A673 (cell line): ENCODE data around the gene PREX1.

Experiments used
- EZH2 ChIP-seq: fragments of 200-600 bp; sonication (generic); IDR thresholded peaks from 2 replicates; pipeline ENCODE4 v1.6.1; 2017; ENCODE audit warnings: borderline replicate concordance, low read depth, mild to moderate bottlenecking, mixed read lengths, antibody characterized with exemption, low read length; ENCODE audit not compliant: poor library complexity, severe bottlenecking
- TF ChIP-seq, protein P1 (sequence below): fragments of 300-800, 200-600 bp; sonication (generic); conservative IDR thresholded peaks from 2 replicates; pipeline ENCODE4 v1.5.1; 2017; ENCODE audit warnings: low read depth, mild to moderate bottlenecking, antibody characterized with exemption, low read length, moderate library complexity, mixed read lengths

DNA sequence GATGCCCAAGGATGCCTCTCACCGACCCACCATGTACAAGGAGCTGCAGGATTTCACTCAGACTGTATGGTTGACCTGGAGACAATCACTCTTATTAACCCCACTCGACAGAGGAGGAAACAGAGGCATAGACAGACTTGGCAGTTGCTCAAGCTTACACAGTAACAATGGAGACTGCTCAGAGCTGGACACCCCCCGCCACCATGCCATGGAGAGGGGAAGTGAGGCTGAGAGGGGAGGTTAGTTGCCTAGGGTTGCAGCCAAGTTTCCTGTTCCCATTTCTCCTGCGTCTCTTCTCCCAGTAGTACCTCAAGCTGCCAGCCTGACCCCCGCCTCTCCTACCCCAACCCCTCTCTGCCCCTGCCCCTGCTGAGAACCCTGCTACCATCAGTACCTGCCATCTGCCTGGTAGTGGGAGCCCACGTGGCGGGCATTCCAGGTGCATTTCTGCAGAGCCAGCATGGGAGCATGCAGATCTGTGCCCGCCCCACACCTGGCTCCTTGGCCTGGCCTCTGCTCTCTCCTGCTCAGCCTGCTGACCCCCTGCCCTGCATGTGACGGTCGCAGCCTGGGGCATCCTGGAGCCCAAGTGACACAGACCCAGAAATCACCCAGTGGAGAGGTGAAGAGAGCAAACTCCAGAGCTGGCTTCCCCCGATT is 157.7 kb downstream of the PREX1 start:
- TF ChIP-seq, protein P1, sequence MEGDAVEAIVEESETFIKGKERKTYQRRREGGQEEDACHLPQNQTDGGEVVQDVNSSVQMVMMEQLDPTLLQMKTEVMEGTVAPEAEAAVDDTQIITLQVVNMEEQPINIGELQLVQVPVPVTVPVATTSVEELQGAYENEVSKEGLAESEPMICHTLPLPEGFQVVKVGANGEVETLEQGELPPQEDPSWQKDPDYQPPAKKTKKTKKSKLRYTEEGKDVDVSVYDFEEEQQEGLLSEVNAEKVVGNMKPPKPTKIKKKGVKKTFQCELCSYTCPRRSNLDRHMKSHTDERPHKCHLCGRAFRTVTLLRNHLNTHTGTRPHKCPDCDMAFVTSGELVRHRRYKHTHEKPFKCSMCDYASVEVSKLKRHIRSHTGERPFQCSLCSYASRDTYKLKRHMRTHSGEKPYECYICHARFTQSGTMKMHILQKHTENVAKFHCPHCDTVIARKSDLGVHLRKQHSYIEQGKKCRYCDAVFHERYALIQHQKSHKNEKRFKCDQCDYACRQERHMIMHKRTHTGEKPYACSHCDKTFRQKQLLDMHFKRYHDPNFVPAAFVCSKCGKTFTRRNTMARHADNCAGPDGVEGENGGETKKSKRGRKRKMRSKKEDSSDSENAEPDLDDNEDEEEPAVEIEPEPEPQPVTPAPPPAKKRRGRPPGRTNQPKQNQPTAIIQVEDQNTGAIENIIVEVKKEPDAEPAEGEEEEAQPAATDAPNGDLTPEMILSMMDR, result no peak
- TF ChIP-seq EZH2, result no peak
